Stimulated activated CD8-positive, alpha-beta memory T cell treated with anti-CD3 and anti-CD28 coated beads, Interleukin-12 subunit alpha, Interleukin-12 subunit beta, amount 100 ng/mL, for 1 hour (primary cell): ENCODE measurements around the gene HNRNPCL4.
"Not testable (repeated sequence)": the region's sequence is repeated elsewhere in the genome, so short reads cannot be mapped to it uniquely, and the experiment has no call there.

ENCODE experiments used
- DNase-seq: peaks from one replicate; pipeline ENCODE4 v3.0.0-alpha.2; 2020; ENCODE audit warnings: low read depth

The HNRNPCL4 gene

GRCh38 chr1:13165531-13165930 lies at the start of gene HNRNPCL4:
Gene HNRNPCL4 (minus strand): TSS chr1:13165631. CDS start chr1:13165467, 164 bp downstream.
- DNase-seq = not testable (repeated sequence)

GRCh38 chr1:13208712-13209111 lies 43.3 kb upstream of the HNRNPCL4 start:
- not testable (repeated sequence) for DNase-seq

DNA sequence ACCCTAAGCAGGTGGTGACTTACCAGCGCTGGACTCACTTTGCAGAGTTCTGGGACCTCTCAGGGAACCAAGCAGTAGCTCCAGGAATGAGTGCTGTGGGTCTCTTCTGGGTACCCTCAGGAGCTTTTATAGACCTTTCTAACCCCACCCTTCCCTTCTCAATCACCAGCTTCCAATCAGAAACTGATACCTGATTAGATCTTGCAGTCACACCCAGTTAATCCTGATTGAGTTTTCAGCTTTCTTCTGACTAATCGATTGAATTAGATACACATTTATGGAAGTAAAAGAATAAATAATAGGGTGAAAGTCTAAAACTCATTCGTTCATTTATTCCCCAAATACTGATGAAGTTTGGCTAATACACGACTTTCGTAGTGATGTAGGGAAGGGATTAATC lies 35.9 kb upstream of the HNRNPCL4 start, which contains the start of gene PRAMEF13:
TSS of gene PRAMEF13 (minus strand) at position 101 of the 400 bp plus-strand sequence. CDS start 1,820 bp downstream, outside the sequence.
- DNase-seq = not testable (repeated sequence)

DNA sequence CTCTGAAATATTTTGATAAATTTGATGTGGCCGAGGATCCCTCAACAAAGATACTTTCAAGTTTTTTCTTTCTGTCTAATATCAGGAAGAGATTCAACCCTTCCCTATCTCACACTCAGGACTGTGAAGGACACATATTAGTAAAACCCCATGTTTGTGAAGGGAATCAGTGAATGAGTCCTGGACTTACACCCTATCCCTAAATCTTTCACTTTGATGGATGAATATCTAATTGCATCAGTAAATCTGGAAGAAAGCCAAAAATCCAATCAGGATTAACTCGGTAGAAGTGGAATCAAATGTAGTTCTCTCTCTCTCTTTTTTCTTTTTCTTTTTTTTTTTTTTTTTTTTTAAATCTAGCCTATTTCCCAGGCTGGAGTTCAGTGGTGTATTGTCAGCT lies 6.1 kb upstream of the HNRNPCL4 start, which contains the start of gene PRAMEF9:
TSS of gene PRAMEF9 (plus strand) at position 301 of the 400 bp plus-strand sequence. CDS start 3,433 bp downstream, outside the sequence.
- not testable (repeated sequence) for DNase-seq

DNA sequence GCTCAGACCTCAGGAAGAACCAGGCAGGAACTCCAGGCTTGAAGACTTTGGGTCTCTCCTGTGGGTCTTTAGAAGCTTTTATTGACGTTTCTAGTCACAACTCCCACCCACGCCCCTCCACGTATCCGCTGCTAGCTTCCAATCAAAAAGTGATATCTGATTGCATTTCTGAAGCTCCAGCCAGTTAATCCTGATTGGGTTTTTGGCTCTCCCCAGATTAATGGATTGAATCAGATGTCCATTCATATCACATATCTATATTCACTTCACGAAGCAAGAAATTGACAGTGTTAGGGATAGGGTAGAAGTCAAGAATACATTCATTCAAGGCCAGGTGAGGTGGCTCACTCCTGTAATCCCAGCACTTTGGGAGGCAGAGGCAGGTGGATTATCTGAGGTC lies 9.5 kb downstream of the HNRNPCL4 start, which contains the start of gene PRAMEF26:
TSS of gene PRAMEF26 (minus strand) at position 101 of the 400 bp plus-strand sequence. CDS start 2,914 bp downstream, outside the sequence.
- not testable (repeated sequence) for DNase-seq

DNA sequence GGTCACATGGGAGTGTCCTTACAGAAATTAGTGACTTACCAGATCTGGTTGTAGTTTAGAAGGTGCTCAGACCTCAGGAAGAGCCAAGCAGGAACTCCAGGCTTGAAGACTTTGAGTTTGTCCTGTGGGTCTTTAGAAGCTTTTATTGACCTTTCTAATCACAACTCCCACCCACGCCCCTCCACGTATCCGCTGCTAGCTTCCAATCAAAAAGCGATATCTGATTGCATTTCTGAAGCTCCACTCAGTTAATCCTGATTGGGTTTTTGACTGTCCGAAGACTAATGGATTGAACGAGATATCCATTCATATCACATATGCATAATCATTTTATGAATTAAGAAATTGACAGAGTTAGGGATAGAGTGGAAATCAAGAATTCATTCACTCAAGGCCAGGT lies 48.7 kb downstream of the HNRNPCL4 start, which contains the start of gene HNRNPCL2:
TSS of gene HNRNPCL2 (minus strand) at position 101 of the 400 bp plus-strand sequence. CDS start 454 bp downstream, outside the sequence.
- DNase-seq = not testable (repeated sequence)
